ENCODE measurements around the gene SSBP4. TPM values are rescaled to one million over a fixed set of nuclear protein-coding genes. Genes with fewer than 3 reads are reported as not detected.

The SSBP4 gene
- total RNA-seq, 1 experiment from 2014 or later = 164 TPM

DNA sequence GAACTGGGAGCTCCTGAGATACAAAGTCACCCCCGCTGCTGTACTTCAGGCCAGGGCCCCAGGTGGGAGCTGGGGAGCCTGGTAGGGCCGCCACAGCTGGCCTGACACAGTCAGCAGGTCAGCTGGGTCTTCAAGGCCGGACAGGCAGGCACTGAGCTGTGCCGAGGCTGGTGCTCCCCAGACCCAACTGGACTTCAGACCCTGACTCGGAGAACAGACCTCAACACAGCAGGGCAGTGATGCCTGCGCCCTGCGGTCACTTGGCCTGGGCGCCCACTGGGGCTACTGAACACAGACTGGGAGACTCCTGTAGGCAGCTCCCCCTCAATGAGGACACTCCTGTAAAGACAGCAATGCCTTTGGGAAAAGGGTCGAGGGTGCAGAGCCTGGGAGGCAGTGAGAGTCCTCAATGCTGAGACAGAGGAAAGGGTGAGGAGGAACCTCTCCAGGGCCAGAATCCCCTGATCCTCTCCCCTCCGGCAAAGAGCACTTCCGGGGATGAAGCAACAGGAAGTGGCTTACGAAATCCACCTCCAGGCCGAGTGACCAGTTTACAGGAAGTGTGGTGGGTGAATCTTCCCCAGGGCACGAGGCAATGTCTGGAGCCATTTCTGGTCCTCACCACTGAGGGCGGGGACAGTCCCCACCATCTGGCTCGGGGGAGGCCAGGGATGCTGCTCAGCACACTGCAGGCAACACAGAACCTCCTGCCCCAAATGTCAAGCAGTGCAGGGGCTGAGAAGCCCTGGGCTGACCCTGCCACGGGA is 59.5 kb downstream of the SSBP4 start:
- ATAC-seq = peak; percentile 63
- intact Hi-C loops (cut with micrococcal nuclease) = no loop called here
- POLR2A ChIA-PET = no interaction called here
- Histone ChIP-seq H3K9ac (ENCODE audit: low read length) (no peak overlapping the region), H3K4me2 (ENCODE audit: low read length) (peak overlapping the region; percentile 39), H3K27me3 (ENCODE audit: insufficient read depth, low read length) (no peaks in the 10 kb centered on the region), H3K27ac (ENCODE audit: low read depth, low read length) (no peak overlapping the region; the same call in 1 of the 2 replicates), H3K9me2 (ENCODE audit: insufficient read depth) (no peaks in the 10 kb centered on the region), H3K9me3 (ENCODE audit: control insufficient read depth in 1 of 2, insufficient read depth in 1 of 2, low read depth in 1 of 2, low read length in 2 of 2) (no peaks in the 10 kb centered on the region), H3K4me1 (ENCODE audit: control insufficient read depth in 1 of 2, insufficient read depth in 2 of 2, low read length in 2 of 2) (peaks cover 20 to 37% of the 10 kb centered on the region in 2 experiments), H3K4me3 (replicated peaks in 1 of 2; ENCODE audit: low read depth in 1 of 2, low read length in 2 of 2) (no peak overlapping the region), H2AFZ (ENCODE audit: low read depth, low read length, poor library complexity, severe bottlenecking) (no peak overlapping the region), H4K20me1 (ENCODE audit: insufficient read depth) (no peaks in the 10 kb centered on the region), H3K79me2 (ENCODE audit: insufficient read depth, low read length) (peaks cover 95% of the 10 kb centered on the region), H3K36me3 (ENCODE audit: control insufficient read depth in 1 of 2, insufficient read depth in 2 of 2, low read length in 2 of 2) (no peaks in the 10 kb centered on the region; a peak in 1 of 4 replicates)
- no TSS peak for BruUV-seq (replicated peaks)
- RAD21 ChIA-PET (ENCODE audit: low non-redundant PET in 1 of 2, low total read pairs in 2 of 2, uncharacterized antibody in 2 of 2, unreplicated experiment in 2 of 2) = no interaction called here
- TF ChIP-seq, protein P1, sequence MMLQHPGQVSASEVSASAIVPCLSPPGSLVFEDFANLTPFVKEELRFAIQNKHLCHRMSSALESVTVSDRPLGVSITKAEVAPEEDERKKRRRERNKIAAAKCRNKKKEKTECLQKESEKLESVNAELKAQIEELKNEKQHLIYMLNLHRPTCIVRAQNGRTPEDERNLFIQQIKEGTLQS (IDR thresholded peaks at IDR 0.05) = no peak
- no peak for TF ChIP-seq SRF (IDR thresholded peaks at IDR 0.05; ENCODE audit: low read depth)
- no peak for TF ChIP-seq POLR2AphosphoS5 (IDR thresholded peaks at IDR 0.05; ENCODE audit: low read depth, low read length)
- peak; percentile 95 for TF ChIP-seq CEBPB (IDR thresholded peaks at IDR 0.05; ENCODE audit: low read depth)
- DNase-seq (ENCODE audit: low read depth, low spot score) = no peak
- CTCF ChIA-PET = interaction anchor here (0.6 to 1.7 kb wide), 3 partner anchors 9 to 109 kb away, joined by 3 to 5 read pairs (median 3); no protein-coding TSS in a partner anchor

DNA sequence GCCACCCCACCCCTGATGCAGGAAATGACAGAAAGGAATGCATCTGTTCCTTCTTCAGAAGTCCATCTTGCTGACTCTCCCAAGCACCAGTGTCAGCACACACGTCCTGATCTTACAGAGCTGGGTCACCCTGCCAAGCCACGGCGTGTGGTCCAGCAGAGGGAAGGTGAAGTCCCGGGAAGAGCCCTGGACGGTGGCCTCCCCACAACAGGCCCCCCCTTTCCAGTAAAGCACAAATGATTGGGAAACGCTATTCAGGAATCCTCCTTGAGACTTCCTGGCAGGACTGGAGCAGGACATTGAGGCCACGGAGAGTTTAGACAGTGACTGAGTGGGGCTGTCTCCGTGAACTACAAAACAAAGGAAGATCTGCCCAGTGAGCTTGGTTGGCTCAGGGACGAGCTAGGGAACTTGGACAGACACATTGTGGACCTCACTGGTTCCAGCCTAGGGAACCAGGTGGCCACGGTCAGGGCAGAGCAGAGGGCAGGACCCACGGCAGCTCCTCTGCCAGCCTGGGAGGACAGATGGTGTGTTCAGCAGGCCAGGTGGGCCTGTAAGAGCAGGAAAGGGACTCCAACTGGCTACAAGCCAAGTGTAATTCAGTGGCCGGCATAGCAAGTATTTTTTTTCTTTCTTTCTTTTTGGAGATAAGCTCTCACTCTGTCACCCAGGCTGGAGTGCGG is 61.0 kb downstream of the SSBP4 start:
- ATAC-seq (no peak), DNase-seq (ENCODE audit: low read depth, low spot score) (no peak)
- Histone ChIP-seq H4K20me1 (ENCODE audit: insufficient read depth) (no peaks in the 10 kb centered on the region), H3K4me1 (ENCODE audit: control insufficient read depth in 1 of 2, insufficient read depth in 2 of 2, low read length in 2 of 2) (peaks cover 25 to 41% of the 10 kb centered on the region in 2 experiments), H3K27ac (ENCODE audit: low read depth, low read length) (no peak overlapping the region), H3K4me3 (replicated peaks in 1 of 2; ENCODE audit: low read depth in 1 of 2, low read length in 2 of 2) (no peak overlapping the region), H3K9ac (ENCODE audit: low read length) (no peak overlapping the region), H3K9me2 (ENCODE audit: insufficient read depth) (no peaks in the 10 kb centered on the region), H3K4me2 (ENCODE audit: low read length) (no peak overlapping the region), H3K36me3 (ENCODE audit: control insufficient read depth in 1 of 2, insufficient read depth in 2 of 2, low read length in 2 of 2) (no peaks in the 10 kb centered on the region; a peak in 1 of 4 replicates), H3K79me2 (ENCODE audit: insufficient read depth, low read length) (peaks cover 91% of the 10 kb centered on the region), H2AFZ (ENCODE audit: low read depth, low read length, poor library complexity, severe bottlenecking) (no peak overlapping the region), H3K9me3 (ENCODE audit: control insufficient read depth in 1 of 2, insufficient read depth in 1 of 2, low read depth in 1 of 2, low read length in 2 of 2) (no peaks in the 10 kb centered on the region), H3K27me3 (ENCODE audit: insufficient read depth, low read length) (no peaks in the 10 kb centered on the region)
- ChIA-PET POLR2A (no interaction called here), CTCF (interaction anchor here (1.2 to 1.3 kb wide), 2 partner anchors 9 to 110 kb away, joined by 3 read pairs; no protein-coding TSS in a partner anchor), RAD21 (ENCODE audit: low non-redundant PET in 1 of 2, low total read pairs in 2 of 2, uncharacterized antibody in 2 of 2, unreplicated experiment in 2 of 2) (no interaction called here)
- no peak for TF ChIP-seq CBX3 (IDR thresholded peaks at IDR 0.05; ENCODE audit: low read depth)
- no peak for TF ChIP-seq SRF (IDR thresholded peaks at IDR 0.05; ENCODE audit: low read depth)
- no peak for TF ChIP-seq CTCF (IDR thresholded peaks at IDR 0.05 in 2 of 3, conservative IDR thresholded peaks at IDR 0.05 in 1 of 3; ENCODE audit: borderline replicate concordance in 1 of 3, insufficient read depth in 1 of 3, low read depth in 2 of 3, low read length in 2 of 3)
- TF ChIP-seq RAD21 (IDR thresholded peaks at IDR 0.05; ENCODE audit: low read depth) = no peak
- no peak for TF ChIP-seq ZFX (IDR thresholded peaks at IDR 0.05)
- TF ChIP-seq ELF1 (IDR thresholded peaks at IDR 0.05; ENCODE audit: borderline replicate concordance, low read depth) = no peak
- TF ChIP-seq POLR2AphosphoS5 (IDR thresholded peaks at IDR 0.05; ENCODE audit: low read depth, low read length) = no peak
- TF ChIP-seq TCF7L2 (IDR thresholded peaks at IDR 0.05; ENCODE audit: borderline replicate concordance, extremely low read depth, insufficient read depth, insufficient read length) = no peak
- no peak for TF ChIP-seq SIN3A (IDR thresholded peaks at IDR 0.05; ENCODE audit: low read depth)
- TF ChIP-seq, protein P1 (IDR thresholded peaks at IDR 0.05) = no peak
- BruUV-seq (replicated peaks) = no TSS peak
- intact Hi-C loops (cut with micrococcal nuclease) = no loop called here

Data from HCT116 (cell line).